T-helper 1 cell treated with Interleukin-12 subunit alpha and Interleukin-12 subunit beta and Interleukin-4 antibody, amounts not matched to agents 30 ng/mL and 1 ng/mL, for 36 hours (primary cell): ENCODE results near the gene PDE11A. TPM values are rescaled to one million over a fixed set of nuclear protein-coding genes. Genes with fewer than 3 reads are reported as not detected.

Experiments used
- intact Hi-C: fragments of 100-400 bp; cut with micrococcal nuclease; formaldehyde crosslinking; loops from one replicate; pipeline ENCODE4 v1.15.1; 2024
- total RNA-seq: library from RNA; stranded (reverse); gene quantifications from 2 replicates; pipeline ENCODE4 v1.2.3, GENCODE V29; 2022

The PDE11A gene
- total RNA-seq, 1 donor from 2014 or later, result not detected

- intact Hi-C loops, result no loop called here
Measured at GRCh38 chr2:177582000-177582399, 490.6 kb downstream of the PDE11A start.

GRCh38 chr2:177579486-177580036, 493.0 kb downstream of the PDE11A start:
- intact Hi-C loops, result no loop called here

- intact Hi-C loops, result no loop called here
Measured at GRCh38 chr2:177578454-177578853, 494.1 kb downstream of the PDE11A start.

- intact Hi-C loops, result no loop called here
Measured at GRCh38 chr2:177577075-177577474, 495.5 kb downstream of the PDE11A start.

- intact Hi-C loops, result no loop called here
Measured at GRCh38 chr2:177575358-177575757, 497.2 kb downstream of the PDE11A start.

- intact Hi-C loops, result no loop called here
Measured at GRCh38 chr2:177574356-177574755, 498.2 kb downstream of the PDE11A start.

Other genes with a start within 250 kb of the PDE11A start
- 23.1 and 25.6 TPM in 2 replicates for gene RBM45, start 39.7 kb upstream of the PDE11A start, total RNA-seq
- gene OSBPL6, start 121.7 kb upstream of the PDE11A start, total RNA-seq, result 1.1 and 1.7 TPM in 2 replicates